Kasumi-1 (cell line): ENCODE measurements around the gene HOXD4.

Source experiments
- DNase-seq, 2 experiments: peaks; one replicate each; lab custom pipeline; 2025; lab: John Stamatoyannopoulos, UW

Gene HOXD4

GRCh38 chr2:176156807-176157498 lies 5.6 kb downstream of the HOXD4 start, which contains the start of gene HOXD3:
HOXD3 (plus strand) TSS chr2:176157307; CDS start chr2:176169115, 11,808 bp downstream.
- no peak for DNase-seq

GRCh38 chr2:176157499-176158185 lies 6.3 kb downstream of the HOXD4 start:
- no peak for DNase-seq

DNA sequence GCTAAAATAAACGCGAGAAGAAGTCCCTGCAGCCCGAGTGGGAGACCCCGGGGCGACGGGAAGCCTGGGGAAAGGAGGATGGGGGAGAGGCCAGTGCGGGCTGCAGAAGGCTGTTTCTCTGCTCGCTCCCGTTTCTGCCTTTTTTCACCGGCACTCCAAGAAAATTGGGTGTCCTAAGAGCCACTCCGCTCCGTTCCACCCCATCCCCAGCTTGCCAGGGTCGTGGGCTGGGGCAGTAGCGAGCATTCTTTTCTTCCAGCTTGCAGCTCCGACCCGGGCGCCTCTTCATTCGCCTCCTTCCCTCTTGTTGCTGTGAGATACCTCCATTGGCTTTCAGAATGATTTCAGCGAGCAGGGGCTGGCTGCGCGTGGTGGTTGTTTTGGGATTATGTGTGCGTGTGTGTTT lies 6.8 kb downstream of the HOXD4 start:
- no peak for DNase-seq

DNA sequence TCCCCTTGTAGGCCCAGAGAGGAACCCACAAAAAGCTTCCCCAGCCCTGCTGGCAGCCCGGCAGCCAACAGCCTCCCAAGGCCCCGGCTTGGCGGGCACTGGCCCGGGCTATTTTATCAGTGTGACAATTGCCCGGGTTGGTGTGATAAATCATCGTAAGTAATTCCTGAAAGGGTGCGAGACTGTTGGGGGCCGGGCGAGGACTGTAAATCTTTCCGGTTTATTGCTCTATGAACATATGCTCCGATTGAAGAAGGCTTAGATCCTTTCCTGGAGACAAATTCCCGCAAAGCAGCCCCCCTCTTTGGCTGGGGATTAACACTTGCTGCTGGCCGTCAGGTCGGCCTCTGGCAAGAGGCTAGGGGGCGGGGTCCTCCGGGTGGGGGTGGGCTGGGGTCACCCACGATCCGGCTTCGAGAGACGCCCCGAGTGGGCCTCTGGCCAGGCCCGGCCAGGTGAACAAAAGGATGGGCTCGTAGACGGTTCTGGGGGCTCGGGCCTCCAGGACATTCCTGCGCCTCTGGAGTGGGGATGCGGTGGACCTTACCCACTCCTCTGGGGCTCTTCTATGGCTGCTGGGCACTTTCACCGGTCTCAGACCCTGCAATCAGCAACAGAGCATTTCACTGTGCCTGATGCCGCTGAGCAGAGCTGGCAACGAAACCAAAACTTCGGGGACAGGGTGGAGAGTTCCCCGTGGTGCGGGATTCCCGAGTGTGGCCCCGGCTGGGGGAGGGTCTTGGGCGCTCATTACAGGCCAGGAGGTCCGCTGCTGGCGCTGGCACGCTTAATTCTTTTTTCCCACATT lies 7.7 kb downstream of the HOXD4 start:
- no peak for DNase-seq

- DNase-seq = no peak
Measured at GRCh38 chr2:176159663-176160250, 8.4 kb downstream of the HOXD4 start.

- no peak for DNase-seq
Measured at GRCh38 chr2:176160251-176160985, 9.1 kb downstream of the HOXD4 start.

- no peak for DNase-seq
Measured at GRCh38 chr2:176160986-176161824, 9.9 kb downstream of the HOXD4 start.

- no peak for DNase-seq
Measured at GRCh38 chr2:176161825-176162626, 10.7 kb downstream of the HOXD4 start.

- DNase-seq = no peak
Measured at GRCh38 chr2:176162911-176163671, 11.7 kb downstream of the HOXD4 start.

DNA sequence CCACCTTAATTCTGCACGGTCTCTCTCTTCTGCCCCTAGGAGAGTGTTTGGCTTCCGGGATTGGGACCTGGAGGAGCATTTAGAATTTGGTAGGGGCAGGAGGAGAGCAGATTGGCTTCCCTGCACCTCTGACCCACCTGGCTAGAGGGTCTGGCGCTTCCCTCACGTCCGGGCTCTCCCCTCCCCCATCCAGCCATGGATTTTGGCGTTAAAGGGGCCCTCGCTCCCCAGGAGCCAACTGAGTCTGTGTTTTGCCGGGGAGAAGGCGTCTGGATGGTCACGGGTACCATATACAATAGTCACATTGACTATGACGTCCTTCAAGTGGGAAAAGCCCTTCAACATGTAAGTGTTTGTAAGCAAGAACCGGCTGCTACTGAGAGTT lies 12.3 kb downstream of the HOXD4 start:
- no peak for DNase-seq

DNA sequence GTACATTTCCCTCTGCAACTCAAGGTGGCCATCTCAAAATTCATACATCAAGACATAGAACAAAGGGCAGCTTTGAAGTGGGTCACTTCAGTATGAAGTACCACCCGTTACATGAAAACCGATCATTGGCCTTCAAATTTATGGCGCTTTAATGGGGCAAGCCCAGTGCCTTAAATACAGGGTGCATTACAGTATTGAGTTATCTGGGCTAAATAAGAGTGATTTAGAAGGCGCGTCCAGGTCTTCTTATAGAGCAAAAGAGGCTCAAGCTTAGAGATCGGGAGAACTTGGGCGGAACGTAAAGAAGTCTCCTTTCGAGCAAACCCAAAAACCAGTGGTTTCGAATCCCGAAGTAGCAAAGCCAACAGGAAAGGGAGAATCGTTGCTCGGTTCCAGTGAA lies 12.9 kb downstream of the HOXD4 start:
- DNase-seq = no peak

- no peak for DNase-seq
Measured at GRCh38 chr2:176164611-176165369, 13.4 kb downstream of the HOXD4 start.

GRCh38 chr2:176165370-176166050 lies 14.2 kb downstream of the HOXD4 start:
- DNase-seq = no peak

DNA sequence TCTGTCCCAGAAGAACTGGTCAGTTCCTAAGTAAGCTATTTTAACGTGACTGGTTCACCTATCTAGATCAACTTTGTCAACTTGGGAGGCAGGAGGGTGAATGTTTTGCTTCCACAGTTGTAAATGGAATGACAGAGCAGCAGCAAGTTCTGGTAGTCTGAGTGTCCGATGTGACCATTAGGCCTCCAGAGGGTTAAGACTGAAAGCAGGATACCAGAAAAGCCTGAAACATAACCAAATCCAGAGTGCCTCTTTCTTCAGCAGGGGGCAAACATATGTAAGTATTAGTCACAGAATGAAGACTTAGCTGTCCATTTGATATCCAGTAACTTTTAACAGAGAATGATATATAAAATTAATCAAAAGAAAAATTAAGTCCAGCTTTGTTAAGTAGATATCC lies 14.9 kb downstream of the HOXD4 start:
- no peak for DNase-seq

DNA sequence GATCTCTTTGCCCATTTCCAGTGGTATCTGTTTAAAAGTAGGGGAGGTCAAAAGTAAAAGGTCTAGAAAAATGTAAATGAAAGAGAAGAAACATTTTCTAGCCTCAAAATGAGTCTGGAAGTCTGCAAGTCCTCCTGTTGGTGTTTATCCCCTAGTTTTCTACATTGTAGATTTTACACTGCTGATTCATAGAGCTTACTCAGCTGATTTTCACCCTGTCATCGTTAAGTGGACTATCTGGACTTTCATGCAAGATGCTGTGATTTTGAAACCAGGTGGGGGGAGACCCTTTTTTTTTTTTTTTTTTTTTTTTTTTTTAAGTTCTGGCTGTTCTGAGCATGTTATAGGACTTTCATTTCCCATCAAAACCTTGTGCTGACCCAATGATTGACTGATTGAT lies 16.0 kb downstream of the HOXD4 start:
- DNase-seq = no peak

DNA sequence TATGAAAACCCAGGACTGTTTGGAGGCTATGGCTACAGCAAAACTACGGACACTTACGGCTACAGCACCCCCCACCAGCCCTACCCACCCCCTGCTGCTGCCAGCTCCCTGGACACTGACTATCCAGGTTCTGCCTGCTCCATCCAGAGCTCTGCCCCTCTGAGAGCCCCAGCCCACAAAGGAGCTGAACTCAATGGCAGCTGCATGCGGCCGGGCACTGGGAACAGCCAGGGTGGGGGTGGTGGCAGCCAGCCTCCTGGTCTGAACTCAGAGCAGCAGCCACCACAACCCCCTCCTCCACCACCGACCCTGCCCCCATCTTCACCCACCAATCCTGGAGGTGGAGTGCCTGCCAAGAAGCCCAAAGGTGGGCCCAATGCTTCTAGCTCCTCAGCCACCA lies 17.8 kb downstream of the HOXD4 start:
- DNase-seq = no peak

DNA sequence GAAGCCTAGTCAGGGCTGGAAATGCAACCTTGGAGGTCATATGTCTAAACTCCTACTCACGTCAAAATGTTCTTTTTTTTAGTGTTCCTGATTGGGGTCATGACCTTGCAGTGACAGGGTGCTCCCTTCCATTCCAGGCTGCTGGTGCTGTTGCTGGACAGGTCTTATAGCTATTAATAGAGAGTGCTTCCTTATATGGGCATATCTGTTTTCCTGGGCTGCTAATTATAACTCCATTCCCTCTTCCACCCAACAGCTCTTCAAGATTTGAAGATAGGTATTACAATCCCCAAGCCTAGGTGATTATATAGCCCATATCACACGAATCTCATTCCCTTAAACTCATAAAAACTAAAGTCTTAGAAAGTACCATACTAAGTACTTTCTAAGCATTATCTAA lies 18.4 kb downstream of the HOXD4 start:
- no peak for DNase-seq
